Heart left ventricle (tissue), 13 donors: ENCODE measurements around the gene OXCT1.

ENCODE experiments used
- CTCF ChIP-seq, 12 donors: fragments of 200-600 bp; sonication (generic) in 4 of 12; IDR thresholded peaks; one replicate each; pipeline versions ENCODE4 v1.5.0 to v1.8.0; 2018 to 2022; ENCODE audit warnings: antibody characterized with exemption in 12 of 12, mild to moderate bottlenecking in 5 of 12
- POLR2A ChIP-seq, 2 donors: fragments of 450-650 bp; IDR thresholded peaks; one replicate each; pipeline ENCODE4 v1.6.1; 2017; ENCODE audit warnings: antibody characterized with exemption in 2 of 2, mild to moderate bottlenecking in 2 of 2, moderate library complexity in 2 of 2
- donor health status: ischemic (EF 13 %, LVEDD 7.1; RV severe dilation, severe dysfunction).
- donor health status: DM: no; HTN: yes; CAD: no.
- donor health status: DM: no; HTN: no; CAD: no.
- donor health status: ischemic (EF 25% LVEDD 6.9; RV normal size, moderate dysfunction).
- donor health status: ischemic (EF 25% LVEDD 5.7; RV mildly dilated, moderate dysfunction).
- donor health status: ischemic (EF 35%, LVEDD 5.7; RV mildly dilated, moderate dysfunction).
- donor health status: nonischemic (EF 11% LVEDD 7.7; RV severe dilation, severe dysfunction).
- donor health status: DM: yes; HTN: yes; CAD: no.
- donor health status: PGD.
- donor health status: ischemic (EF 29% LVEDD 5.4; RV normal size, mild dysfunction).
- donor health status: nonischemic (EF 23%, LVEDD 6.1; RV moderate dilation, normal function).

GRCh38 chr5:41841325-41841724 lies 28.9 kb downstream of the OXCT1 start:
- TF ChIP-seq CTCF (IDR thresholded peaks at IDR 0.05): no peak
- TF ChIP-seq POLR2A (IDR thresholded peaks at IDR 0.05): no peak
